HCT116 (cell line): Measurements from ENCODE around the gene FSTL4. TPM values are rescaled to one million over a fixed set of nuclear protein-coding genes. Genes with fewer than 3 reads are reported as not detected.

Experiments used
- ATAC-seq: fragments of 200-7000 bp; cut with Tn5 transposase; 2 replicates; pipeline ENCODE4 v1.9.1; 2020; ENCODE audit warnings: mild to moderate bottlenecking, moderate library complexity
- BruUV-seq: library from RNA; stranded (reverse); fragments of 400-500 nt; replicated peaks from 2 replicates; lab custom pipeline; 2021; lab: Mats Ljungman, UMichigan
- CTCF ChIA-PET: fragments of 300-600 bp; sonication (Branson Sonifier 250); formaldehyde crosslinking; loops from one replicate; lab custom pipeline; 2021; ENCODE audit warnings: antibody characterized with exemption; lab: Charles Lee
- POLR2A ChIA-PET: fragments of 300-600, 350-600 bp; sonication (Branson Sonifier 250); formaldehyde crosslinking; loops from one replicate; lab custom pipeline; 2021; ENCODE audit warnings: antibody characterized with exemption; lab: Charles Lee
- RAD21 ChIA-PET, 2 experiments: fragments of 300-600 bp; sonication (Branson Sonifier 250); formaldehyde crosslinking; loops; one replicate each; lab custom pipeline; 2023; ENCODE audit warnings: low total read pairs in 2 of 2; ENCODE audit not compliant: uncharacterized antibody in 2 of 2, unreplicated experiment in 2 of 2, low non-redundant PET in 1 of 2; lab: Charles Lee
- DNase-seq: peaks from one replicate; pipeline ENCODE4 v3.0.0-alpha.2; 2010; ENCODE audit warnings: low read depth, low spot score
- H2AFZ ChIP-seq: fragments of 200-600 bp; shearing (Covaris generic), sonication (generic); 2 replicates; pipeline ENCODE4 v1.6.1; 2017; ENCODE audit warnings: low read depth, mixed run types, mixed read lengths, antibody characterized with exemption, low read length; ENCODE audit not compliant: poor library complexity, severe bottlenecking
- H3K27ac ChIP-seq: 2 replicates; pipeline ENCODE4 v1.5.1; 2012; ENCODE audit warnings: low read depth, low read length
- H3K27me3 ChIP-seq: fragments of 200-600 bp; sonication (generic); 2 replicates; pipeline ENCODE4 v1.6.1; 2016; ENCODE audit warnings: mixed run types, low read length, mixed read lengths; ENCODE audit not compliant: insufficient read depth
- H3K36me3 ChIP-seq, 2 experiments: fragments of 200-500 bp in 1 of 2; fragments of 200-600 bp in 1 of 2; sonication (Bioruptor generic) in 1 of 2; sonication (generic) in 1 of 2; 2 replicates each; pipeline versions ENCODE4 v1.5.1 to v1.6.1; 2014 to 2016; ENCODE audit warnings: low read length in 2 of 2, inconsistent platforms in 1 of 2, mixed read lengths in 1 of 2, mixed run types in 1 of 2; ENCODE audit not compliant: insufficient read depth in 2 of 2, control insufficient read depth in 1 of 2
- H3K4me1 ChIP-seq, 2 experiments: fragments of 200-600 bp in 1 of 2; sonication (generic) in 1 of 2; 2 replicates each; pipeline versions ENCODE4 v1.5.1 to v1.6.1; 2012 to 2017; ENCODE audit warnings: low read length in 2 of 2, inconsistent platforms in 1 of 2, mild to moderate bottlenecking in 1 of 2, mixed read lengths in 1 of 2, mixed run types in 1 of 2, moderate library complexity in 1 of 2; ENCODE audit not compliant: insufficient read depth in 2 of 2, control insufficient read depth in 1 of 2
- H3K4me2 ChIP-seq: fragments of 200-600 bp; sonication (generic); 2 replicates; pipeline ENCODE4 v1.6.1; 2017; ENCODE audit warnings: mixed run types, low read length, mixed read lengths
- H3K4me3 ChIP-seq, 2 experiments: fragments of 200-600 bp in 1 of 2; sonication (generic) in 1 of 2; replicated peaks in 1 of 2; 2 replicates each; pipeline ENCODE4 v1.5.1; 2011 to 2016; ENCODE audit warnings: low read length in 2 of 2, control low read depth in 1 of 2, low read depth in 1 of 2, mild to moderate bottlenecking in 1 of 2, mixed read lengths in 1 of 2, mixed run types in 1 of 2
- H3K79me2 ChIP-seq: fragments of 200-600 bp; sonication (generic); 2 replicates; pipeline ENCODE4 v1.6.1; 2017; ENCODE audit warnings: mild to moderate bottlenecking, mixed run types, low read length, moderate library complexity, mixed read lengths; ENCODE audit not compliant: insufficient read depth
- H3K9ac ChIP-seq: fragments of 200-600 bp; sonication (generic); 2 replicates; pipeline ENCODE4 v1.6.1; 2016; ENCODE audit warnings: low read length, mixed read lengths
- H3K9me2 ChIP-seq: fragments of 200-600 bp; sonication (generic), shearing (Covaris generic); 2 replicates; pipeline ENCODE4 v1.6.1; 2017; ENCODE audit warnings: mixed run types, mild to moderate bottlenecking, moderate library complexity; ENCODE audit not compliant: insufficient read depth
- H3K9me3 ChIP-seq, 2 experiments: fragments of 200-500 bp in 1 of 2; fragments of 200-600 bp in 1 of 2; sonication (Bioruptor generic) in 1 of 2; sonication (generic) in 1 of 2; 2 replicates each; pipeline ENCODE4 v1.6.1; 2014 to 2017; ENCODE audit warnings: low read length in 2 of 2, mixed read lengths in 2 of 2, inconsistent platforms in 1 of 2, low read depth in 1 of 2, mild to moderate bottlenecking in 1 of 2, mixed run types in 1 of 2, moderate library complexity in 1 of 2; ENCODE audit not compliant: control insufficient read depth in 1 of 2, insufficient read depth in 1 of 2
- H4K20me1 ChIP-seq: fragments of 200-600 bp; sonication (generic), shearing (Covaris generic); 2 replicates; pipeline ENCODE4 v1.6.1; 2017; ENCODE audit warnings: mixed run types, mild to moderate bottlenecking, moderate library complexity; ENCODE audit not compliant: insufficient read depth
- ATF3 ChIP-seq: IDR thresholded peaks from 2 replicates; pipeline ENCODE4 v1.6.1; 2012
- CEBPB ChIP-seq: IDR thresholded peaks from 2 replicates; pipeline ENCODE4 v1.6.1; 2012; ENCODE audit warnings: low read depth
- CTCF ChIP-seq, 3 experiments: fragments of 200-600 bp in 1 of 3; sonication (generic) in 1 of 3; IDR thresholded peaks in 2 of 3; conservative IDR thresholded peaks in 1 of 3; 2 replicates each; pipeline ENCODE4 v1.5.1; 2012 to 2017; ENCODE audit warnings: low read depth in 2 of 3, low read length in 2 of 3, antibody characterized with exemption in 1 of 3, borderline replicate concordance in 1 of 3, control low read depth in 1 of 3, mild to moderate bottlenecking in 1 of 3, mixed read lengths in 1 of 3, mixed run types in 1 of 3, moderate library complexity in 1 of 3; ENCODE audit not compliant: insufficient read depth in 1 of 3
- EGR1 ChIP-seq: IDR thresholded peaks from 2 replicates; pipeline ENCODE4 v1.6.1; 2012; ENCODE audit warnings: low read depth
- ELF1 ChIP-seq: IDR thresholded peaks from 2 replicates; pipeline ENCODE4 v1.6.1; 2012; ENCODE audit warnings: low read depth, borderline replicate concordance
- EZH2 ChIP-seq: fragments of 200-600 bp; sonication (generic); IDR thresholded peaks from 2 replicates; pipeline ENCODE4 v1.6.1; 2017; ENCODE audit warnings: antibody characterized with exemption, mixed run types
- MAX ChIP-seq: IDR thresholded peaks from 2 replicates; pipeline ENCODE4 v1.6.1; 2012
- POLR2A ChIP-seq: IDR thresholded peaks from 2 replicates; pipeline ENCODE4 v1.7.0; 2011; ENCODE audit warnings: borderline replicate concordance; ENCODE audit not compliant: insufficient read depth, insufficient read length; ENCODE audit errors: extremely low read depth
- POLR2AphosphoS5 ChIP-seq: IDR thresholded peaks from 2 replicates; pipeline ENCODE4 v1.6.1; 2011; ENCODE audit warnings: mild to moderate bottlenecking, low read depth, low read length, moderate library complexity
- REST ChIP-seq: IDR thresholded peaks from 2 replicates; pipeline ENCODE4 v1.6.1; 2012; ENCODE audit warnings: low read depth
- SIN3A ChIP-seq: IDR thresholded peaks from 2 replicates; pipeline ENCODE4 v1.6.1; 2012; ENCODE audit warnings: low read depth
- SP1 ChIP-seq: IDR thresholded peaks from 2 replicates; pipeline ENCODE4 v1.6.1; 2012; ENCODE audit warnings: low read depth
- TCF7L2 ChIP-seq: IDR thresholded peaks from 2 replicates; pipeline ENCODE4 v1.7.0; 2011; ENCODE audit warnings: borderline replicate concordance, inconsistent platforms; ENCODE audit not compliant: insufficient read depth, insufficient read length; ENCODE audit errors: extremely low read depth
- YY1 ChIP-seq: IDR thresholded peaks from 2 replicates; pipeline ENCODE4 v1.6.1; 2011; ENCODE audit warnings: low read length, low read depth, moderate library complexity, mild to moderate bottlenecking; ENCODE audit not compliant: insufficient replicate concordance; ENCODE audit errors: extremely low read depth
- ZFX ChIP-seq: fragments of 450-650 bp; IDR thresholded peaks from 2 replicates; pipeline ENCODE4 v1.6.1; 2017
- intact Hi-C: fragments of 100-400 bp; cut with micrococcal nuclease; formaldehyde crosslinking; loops from 2 replicates; pipeline ENCODE4 v1.10.0; 2022
- total RNA-seq: library from RNA; stranded (reverse); gene quantifications from one replicate; pipeline ENCODE4 v1.2.1, GENCODE V29; 2021; ENCODE audit not compliant: unreplicated experiment

Gene FSTL4
- total RNA-seq, 1 experiment from 2014 or later: 0.37 TPM

- CTCF ChIA-PET: no interaction called here
- TF ChIP-seq ZFX: no peak
- TF ChIP-seq ATF3: no peak
- no peak for TF ChIP-seq REST
- TF ChIP-seq EZH2: no peak
- no peak for TF ChIP-seq ELF1
- TF ChIP-seq POLR2A: no peak
- TF ChIP-seq POLR2AphosphoS5: no peak
- no peak for TF ChIP-seq MAX
- TF ChIP-seq CTCF (IDR thresholded peaks at IDR 0.05 in 2 of 3, conservative IDR thresholded peaks at IDR 0.05 in 1 of 3; ENCODE audit: borderline replicate concordance in 1 of 3, insufficient read depth in 1 of 3, low read depth in 2 of 3, low read length in 2 of 3): no peak
- TF ChIP-seq CEBPB: no peak
- no peak for TF ChIP-seq EGR1
- TF ChIP-seq TCF7L2: no peak
- TF ChIP-seq YY1: no peak
- no peak for TF ChIP-seq SIN3A
- TF ChIP-seq SP1: no peak
- TF ChIP-seq, all 23 proteins: peak for 0
These were observed 224.7 kb downstream of the FSTL4 start for GRCh38 chr5:133387621-133388020.

More at GRCh38 chr5:133387621-133388020, 224.7 kb downstream of the FSTL4 start:
- Histone ChIP-seq H3K4me3 (no peak overlapping the region), H3K9ac (no peak overlapping the region), H3K9me2 (no peaks in the 10 kb centered on the region), H3K4me1 (no peaks in the 10 kb centered on the region), H2AFZ (no peak overlapping the region), H3K4me2 (no peak overlapping the region), H3K79me2 (no peaks in the 10 kb centered on the region), H4K20me1 (no peaks in the 10 kb centered on the region), H3K9me3 (no peaks in the 10 kb centered on the region), H3K36me3 (no peaks in the 10 kb centered on the region), H3K27ac (no peak overlapping the region), H3K27me3 (peaks cover 25% of the 10 kb centered on the region)
- BruUV-seq: no TSS peak
- no peak for DNase-seq
- POLR2A ChIA-PET: no interaction called here
- RAD21 ChIA-PET: no interaction called here
- ATAC-seq: no peak
- intact Hi-C loops: no loop called here
